ENCODE data around the gene CNTN5. TPM values are rescaled to one million over a fixed set of nuclear protein-coding genes. Genes with fewer than 3 reads are reported as not detected.

The CNTN5 gene
- total RNA-seq, 1 donor from 2014 or later, result 0.24 TPM

GRCh38 chr11:99170591-99170990, 149.8 kb downstream of the CNTN5 start:
- TF ChIP-seq, protein P1, sequence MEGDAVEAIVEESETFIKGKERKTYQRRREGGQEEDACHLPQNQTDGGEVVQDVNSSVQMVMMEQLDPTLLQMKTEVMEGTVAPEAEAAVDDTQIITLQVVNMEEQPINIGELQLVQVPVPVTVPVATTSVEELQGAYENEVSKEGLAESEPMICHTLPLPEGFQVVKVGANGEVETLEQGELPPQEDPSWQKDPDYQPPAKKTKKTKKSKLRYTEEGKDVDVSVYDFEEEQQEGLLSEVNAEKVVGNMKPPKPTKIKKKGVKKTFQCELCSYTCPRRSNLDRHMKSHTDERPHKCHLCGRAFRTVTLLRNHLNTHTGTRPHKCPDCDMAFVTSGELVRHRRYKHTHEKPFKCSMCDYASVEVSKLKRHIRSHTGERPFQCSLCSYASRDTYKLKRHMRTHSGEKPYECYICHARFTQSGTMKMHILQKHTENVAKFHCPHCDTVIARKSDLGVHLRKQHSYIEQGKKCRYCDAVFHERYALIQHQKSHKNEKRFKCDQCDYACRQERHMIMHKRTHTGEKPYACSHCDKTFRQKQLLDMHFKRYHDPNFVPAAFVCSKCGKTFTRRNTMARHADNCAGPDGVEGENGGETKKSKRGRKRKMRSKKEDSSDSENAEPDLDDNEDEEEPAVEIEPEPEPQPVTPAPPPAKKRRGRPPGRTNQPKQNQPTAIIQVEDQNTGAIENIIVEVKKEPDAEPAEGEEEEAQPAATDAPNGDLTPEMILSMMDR (IDR thresholded peaks at IDR 0.05), result no peak
- Histone ChIP-seq H3K36me3 (no peaks in the 10 kb centered on the region), H3K4me3 (no peak overlapping the region), H3K27ac (no peak overlapping the region), H3K4me1 (no peaks in the 10 kb centered on the region), H3K27me3 (ENCODE audit: low read depth) (no peaks in the 10 kb centered on the region), H3K9me3 (no peaks in the 10 kb centered on the region)
- ATAC-seq, result no peak
- no peak for DNase-seq
- intact Hi-C loops (cut with DNase I), result no loop called here

GRCh38 chr11:99171330-99171729, 150.6 kb downstream of the CNTN5 start:
- no peaks in the 10 kb centered on the region for H3K36me3 ChIP-seq
- DNase-seq, result no peak
- TF ChIP-seq, protein P1 (IDR thresholded peaks at IDR 0.05), result no peak
- no peaks in the 10 kb centered on the region for H3K27me3 ChIP-seq (ENCODE audit: low read depth)
- H3K4me3 ChIP-seq, result no peak overlapping the region
- no peak overlapping the region for H3K27ac ChIP-seq
- ATAC-seq, result no peak
- H3K4me1 ChIP-seq, result no peaks in the 10 kb centered on the region
- H3K9me3 ChIP-seq, result no peaks in the 10 kb centered on the region
- intact Hi-C loops (cut with DNase I), result no loop called here

GRCh38 chr11:99176430-99176829, 155.7 kb downstream of the CNTN5 start:
- DNase-seq (no peak), ATAC-seq (no peak)
- TF ChIP-seq, protein P1 (IDR thresholded peaks at IDR 0.05), result no peak
- no peaks in the 10 kb centered on the region for H3K27me3 ChIP-seq (ENCODE audit: low read depth)
- no peaks in the 10 kb centered on the region for H3K4me1 ChIP-seq
- no peaks in the 10 kb centered on the region for H3K9me3 ChIP-seq
- no peaks in the 10 kb centered on the region for H3K36me3 ChIP-seq
- H3K27ac ChIP-seq, result no peak overlapping the region
- intact Hi-C loops (cut with DNase I), result no loop called here
- no peak overlapping the region for H3K4me3 ChIP-seq

GRCh38 chr11:99177446-99177845, 156.7 kb downstream of the CNTN5 start:
- intact Hi-C loops (cut with DNase I), result no loop called here
- H3K36me3 ChIP-seq, result no peaks in the 10 kb centered on the region
- no peak overlapping the region for H3K4me3 ChIP-seq
- no peak for DNase-seq
- no peaks in the 10 kb centered on the region for H3K9me3 ChIP-seq
- no peaks in the 10 kb centered on the region for H3K27me3 ChIP-seq (ENCODE audit: low read depth)
- H3K4me1 ChIP-seq, result no peaks in the 10 kb centered on the region
- ATAC-seq, result no peak
- no peak overlapping the region for H3K27ac ChIP-seq
- TF ChIP-seq, protein P1 (IDR thresholded peaks at IDR 0.05), result no peak

- H3K4me3 ChIP-seq, result no peak overlapping the region
- no peaks in the 10 kb centered on the region for H3K9me3 ChIP-seq
- H3K27ac ChIP-seq, result no peak overlapping the region
- no peaks in the 10 kb centered on the region for H3K36me3 ChIP-seq
- TF ChIP-seq, protein P1 (IDR thresholded peaks at IDR 0.05), result no peak
- intact Hi-C loops (cut with DNase I), result no loop called here
- no peak for ATAC-seq
- no peaks in the 10 kb centered on the region for H3K4me1 ChIP-seq
- no peaks in the 10 kb centered on the region for H3K27me3 ChIP-seq (ENCODE audit: low read depth)
- DNase-seq, result no peak
Measured at GRCh38 chr11:99184146-99184545, 163.4 kb downstream of the CNTN5 start.

GRCh38 chr11:99188221-99188620, 167.5 kb downstream of the CNTN5 start:
- H3K4me3 ChIP-seq, result no peak overlapping the region
- H3K27ac ChIP-seq, result no peak overlapping the region
- no peaks in the 10 kb centered on the region for H3K9me3 ChIP-seq
- TF ChIP-seq, protein P1 (IDR thresholded peaks at IDR 0.05), result no peak
- ATAC-seq (no peak), DNase-seq (no peak)
- no peaks in the 10 kb centered on the region for H3K4me1 ChIP-seq
- intact Hi-C loops (cut with DNase I), result no loop called here
- H3K36me3 ChIP-seq, result no peaks in the 10 kb centered on the region
- H3K27me3 ChIP-seq (ENCODE audit: low read depth), result no peaks in the 10 kb centered on the region

Measured in lower lobe of right lung (tissue), 2 donors.